ENCODE data around the gene EFNA2.

- TF ChIP-seq CHD1 (IDR thresholded peaks at IDR 0.05; ENCODE audit: low read depth, low read length): 0 out of 2 replicates have a peak, but pooled peaks have one; percentile 39
- TF ChIP-seq CTCF (conservative IDR thresholded peaks at IDR 0.05; ENCODE audit: low read depth, low read length): no peak
These were observed 16.6 kb upstream of the EFNA2 start, which contains the start of gene CIRBP for GRCh38 chr19:1269065-1269477.

Data from IMR-90 (cell line).